ENCODE measurements around the gene ATP5PO.
"Not testable (repeated sequence)": the region's sequence is repeated elsewhere in the genome, so short reads cannot be mapped to it uniquely, and the experiment has no call there.

Gene ATP5PO

DNA sequence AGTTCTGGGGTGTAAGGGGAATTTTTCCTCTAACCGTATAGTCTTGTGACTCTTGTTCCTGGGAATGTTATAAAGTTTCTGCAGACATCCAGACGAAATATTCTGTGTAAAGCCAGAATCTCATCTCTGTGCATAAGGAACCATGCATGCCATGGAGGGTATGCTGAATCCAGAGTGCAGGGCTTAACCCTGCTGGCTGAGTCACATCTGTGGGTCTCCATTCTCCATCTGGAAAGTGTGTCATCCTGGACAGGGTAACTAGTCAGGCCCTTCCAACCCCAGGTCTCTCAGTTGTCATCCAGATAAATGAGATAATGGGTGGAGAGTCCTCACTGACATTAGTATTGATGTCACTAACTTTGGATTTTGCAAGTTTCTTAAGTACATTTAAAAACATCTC is 48.8 kb downstream of the ATP5PO start:
- no peak for DNase-seq (ENCODE audit: low read depth)

DNA sequence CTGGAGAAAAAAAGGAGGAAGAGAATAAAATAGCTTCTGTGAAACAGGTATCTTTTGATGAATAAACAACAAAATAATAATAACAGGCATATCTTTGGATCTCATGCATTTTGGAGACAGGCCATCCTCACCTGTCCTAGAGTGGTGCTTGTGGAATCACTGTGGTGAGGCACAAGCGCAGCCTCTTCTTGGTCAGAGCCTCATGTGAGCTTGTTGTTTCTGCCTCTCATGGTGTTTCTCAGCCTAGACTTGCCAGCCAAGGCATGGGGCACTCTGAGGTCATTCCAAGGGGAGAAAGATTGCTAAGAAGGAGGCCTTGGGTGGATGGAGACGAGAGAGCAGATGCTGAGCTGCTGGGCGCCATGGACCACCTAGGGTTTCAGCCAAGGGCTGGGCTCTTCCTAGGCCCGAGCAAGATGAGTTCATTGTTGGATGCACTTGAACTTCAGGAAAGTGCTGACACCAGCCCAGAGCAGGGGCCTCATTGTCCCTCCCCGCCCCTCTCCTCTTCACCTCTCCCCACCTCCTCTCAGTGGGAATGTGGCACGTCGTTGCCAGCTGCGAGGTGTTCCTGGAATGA is 49.5 kb downstream of the ATP5PO start:
- DNase-seq (ENCODE audit: low read depth), result no peak

DNA sequence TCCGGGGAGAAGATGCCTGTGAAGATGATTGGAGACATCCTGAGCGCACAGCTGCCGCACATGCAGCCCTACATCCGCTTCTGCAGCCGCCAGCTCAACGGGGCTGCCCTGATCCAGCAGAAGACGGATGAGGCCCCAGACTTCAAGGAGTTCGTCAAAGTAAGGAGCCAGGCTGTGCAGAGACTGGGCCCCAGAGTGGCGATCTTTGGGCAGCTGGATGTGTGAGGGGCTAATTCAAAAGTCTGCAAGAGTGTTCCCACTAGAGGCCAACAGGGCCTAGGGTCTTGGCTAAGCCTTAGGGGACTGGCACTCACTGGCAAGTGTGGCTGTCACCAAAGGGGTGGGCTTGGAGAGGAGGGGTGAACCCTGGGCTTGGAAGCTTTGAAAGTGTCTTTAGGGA is 50.4 kb downstream of the ATP5PO start:
- no peak for DNase-seq (ENCODE audit: low read depth)

DNA sequence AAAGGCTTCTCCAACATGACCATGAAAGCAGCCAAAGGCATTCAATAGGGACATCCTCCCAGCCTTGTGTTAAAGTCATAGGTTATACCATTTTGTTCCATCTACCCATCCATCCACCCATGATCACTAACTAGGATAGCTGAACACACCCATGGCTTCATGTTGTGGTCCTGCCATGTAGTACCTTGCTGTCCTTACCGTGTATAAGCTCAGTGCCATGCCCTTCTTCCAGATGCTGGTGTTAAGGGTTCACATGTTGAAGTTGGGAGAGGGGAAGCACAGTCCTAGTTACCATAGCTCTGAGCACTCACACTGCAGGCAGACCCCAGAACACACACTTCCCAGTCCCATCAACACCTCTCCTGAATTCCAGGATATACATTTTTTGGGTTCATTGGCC is 51.5 kb downstream of the ATP5PO start:
- DNase-seq (ENCODE audit: low read depth), result no peak

DNA sequence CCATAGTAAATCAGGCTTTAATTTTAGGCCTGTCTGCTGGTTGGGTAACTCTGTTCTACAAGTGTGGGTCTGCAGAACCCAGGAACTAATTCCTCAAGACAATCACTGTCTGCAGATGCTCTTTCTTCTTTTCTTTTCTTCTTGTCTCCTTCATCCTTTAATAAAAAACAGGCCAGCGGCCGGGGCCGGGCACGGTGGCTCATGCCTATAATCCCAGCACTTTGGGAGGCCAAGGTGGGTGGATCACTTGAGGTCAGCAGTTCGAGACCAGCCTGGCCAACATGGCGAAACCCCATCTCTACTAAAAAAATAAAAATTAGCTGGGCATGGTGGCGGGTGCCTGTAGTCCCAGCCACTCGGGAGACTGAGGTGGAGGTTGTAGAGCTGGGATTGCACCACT is 52.4 kb downstream of the ATP5PO start:
- DNase-seq (ENCODE audit: low read depth), result not testable (repeated sequence)

DNA sequence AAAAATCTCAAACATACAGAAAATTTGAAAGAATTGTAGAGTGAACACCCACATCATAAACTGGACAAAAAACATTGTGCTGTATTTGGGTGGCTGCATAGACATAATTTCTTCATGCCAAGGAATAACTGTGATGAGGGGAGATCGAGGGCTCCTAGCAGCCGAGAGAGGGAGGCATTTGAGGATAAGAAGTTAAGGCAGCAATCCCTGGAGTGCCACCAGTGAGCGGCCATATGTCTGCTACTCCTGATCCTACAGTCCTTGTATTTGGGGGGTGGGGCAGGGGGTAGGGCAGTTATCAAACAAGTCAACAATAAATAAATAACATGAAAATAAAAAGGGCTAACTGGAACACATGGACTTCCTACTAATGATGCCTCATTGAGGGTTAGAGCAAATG is 54.5 kb downstream of the ATP5PO start:
- no peak for DNase-seq (ENCODE audit: low read depth)

DNA sequence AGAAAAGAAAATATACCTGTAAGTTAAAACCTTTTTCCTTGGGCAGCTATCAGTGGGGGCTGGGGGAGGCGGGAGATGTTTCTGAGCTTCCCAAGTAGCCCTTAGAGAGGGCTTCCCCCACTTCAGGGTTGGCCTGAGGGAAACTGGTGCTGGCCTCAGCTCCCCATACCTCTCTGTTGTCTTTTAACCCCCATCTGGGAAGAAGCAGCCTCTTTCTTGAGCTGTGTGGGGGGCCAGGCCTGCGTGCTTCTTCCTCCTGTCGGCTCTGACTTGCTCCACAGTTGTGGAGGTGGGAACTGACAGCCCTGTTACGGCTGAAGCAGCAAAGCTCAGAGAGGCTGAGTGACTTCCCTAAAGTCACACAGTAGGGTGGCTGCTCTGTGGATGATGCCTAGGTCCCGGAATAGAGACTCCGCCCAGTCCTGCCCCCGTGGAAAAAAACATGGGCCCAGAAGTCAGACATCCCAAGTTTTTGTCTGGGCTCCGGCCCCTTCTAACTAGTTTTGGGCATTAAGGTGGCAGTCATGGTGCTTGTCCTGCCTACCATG is 55.2 kb downstream of the ATP5PO start:
- DNase-seq (ENCODE audit: low read depth), result no peak

DNA sequence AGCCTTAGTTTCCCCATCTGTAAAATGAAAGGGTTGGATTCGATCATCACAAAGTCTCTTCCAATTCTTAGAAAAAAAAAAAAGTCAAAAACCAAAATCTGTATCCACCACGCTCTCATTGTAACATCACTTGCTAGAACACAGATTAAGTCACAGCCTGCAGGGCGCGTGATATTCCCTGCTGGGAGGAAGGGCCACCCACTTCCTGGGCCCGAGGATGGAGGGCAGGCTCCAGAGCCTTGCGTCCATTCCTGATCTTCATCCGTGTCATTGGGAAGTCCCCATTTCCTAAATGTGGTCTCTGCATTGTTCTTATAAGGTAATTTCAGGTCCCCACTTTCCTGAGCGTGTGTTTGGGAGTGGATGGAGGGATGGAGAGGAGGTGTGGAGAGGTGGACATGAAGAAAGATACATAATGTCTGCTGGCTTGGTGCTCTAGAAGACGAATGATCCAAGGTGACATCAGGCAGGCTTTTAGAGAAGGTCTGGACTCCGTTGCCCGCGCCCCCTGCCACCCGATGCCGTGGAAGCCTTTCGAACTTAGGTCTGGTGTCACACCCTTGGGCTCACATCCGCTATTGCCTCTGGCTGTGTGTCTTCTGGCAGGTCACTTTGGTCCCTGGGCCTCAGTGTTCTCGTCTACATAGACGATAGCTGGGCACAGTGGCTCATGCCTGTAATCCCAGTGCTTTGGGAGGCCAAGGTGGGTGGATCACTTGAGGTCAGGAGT is 56.1 kb downstream of the ATP5PO start:
- no peak for DNase-seq (ENCODE audit: low read depth)

DNA sequence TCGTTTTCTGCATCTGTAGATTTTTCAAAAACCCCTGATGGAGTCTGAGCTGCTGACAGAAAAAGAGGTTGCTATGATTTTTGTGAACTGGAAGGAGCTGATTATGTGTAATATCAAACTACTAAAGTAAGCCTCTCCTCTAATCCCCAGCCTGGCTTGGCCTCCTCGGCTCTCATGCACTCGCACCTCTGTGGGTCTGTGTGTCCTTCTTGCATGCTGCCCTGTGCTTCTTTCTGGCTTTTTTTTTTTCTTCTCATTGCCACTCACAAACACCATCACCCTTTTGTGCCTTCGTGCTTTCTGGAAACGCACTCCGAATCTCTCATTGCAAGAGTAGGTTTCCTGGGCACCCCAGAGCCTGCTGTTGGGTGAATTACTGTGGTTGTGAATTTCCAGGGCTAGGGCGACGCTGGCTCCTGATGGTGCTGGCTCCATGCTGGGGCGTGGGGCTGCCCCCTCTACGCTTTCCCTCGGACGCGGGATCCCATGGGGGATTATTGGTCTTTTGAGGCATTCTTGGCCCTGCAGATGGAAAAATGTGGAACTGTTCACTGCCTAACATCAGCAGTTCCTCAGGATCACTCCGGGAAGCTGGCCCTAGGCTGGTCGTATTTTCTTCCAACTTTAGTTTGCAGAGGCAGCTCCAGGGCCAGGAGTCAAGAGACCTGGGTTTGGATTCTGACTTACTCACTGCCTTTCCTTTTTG is 56.8 kb downstream of the ATP5PO start:
- no peak for DNase-seq (ENCODE audit: low read depth)

DNA sequence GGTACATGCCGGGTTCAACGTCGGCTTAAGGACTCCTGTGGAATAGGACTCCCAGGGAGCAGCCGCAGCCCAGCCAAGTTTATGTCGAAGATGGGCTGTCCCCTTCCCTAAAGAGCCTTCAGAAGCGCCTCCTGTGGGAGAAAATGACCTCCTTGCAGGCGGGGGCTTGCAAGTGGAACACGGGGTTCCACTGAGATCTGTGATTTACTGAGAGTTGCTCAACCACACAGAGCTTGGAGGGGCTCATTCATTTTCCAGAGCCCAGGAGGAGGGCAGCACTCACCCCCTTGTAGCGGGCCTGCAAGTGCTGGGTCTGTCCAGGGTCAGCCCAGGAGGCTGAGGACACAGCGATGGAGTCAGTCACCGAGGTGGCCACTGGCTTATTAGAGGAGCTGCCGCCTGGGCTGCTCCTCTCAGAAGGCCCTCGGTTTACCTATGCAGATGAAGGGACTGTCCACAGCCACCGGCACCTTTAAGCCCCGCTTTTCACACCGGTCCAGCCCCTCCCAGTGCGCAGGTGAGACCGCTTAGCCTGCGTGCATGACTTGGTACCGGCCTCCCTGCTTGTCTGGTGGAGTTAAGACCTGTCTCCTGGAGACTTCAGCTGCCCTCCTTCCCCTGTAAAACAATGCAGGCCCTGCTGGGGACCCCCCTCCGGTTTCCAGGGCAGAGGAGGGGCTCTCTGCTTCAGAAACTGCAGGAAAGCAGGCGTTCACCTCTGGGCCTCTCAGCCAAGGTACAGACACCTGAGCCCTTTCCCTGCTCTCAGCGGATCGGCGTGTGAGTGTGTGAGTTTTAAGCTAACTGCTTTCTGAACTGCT is 57.5 kb downstream of the ATP5PO start:
- DNase-seq (ENCODE audit: low read depth), result no peak

DNA sequence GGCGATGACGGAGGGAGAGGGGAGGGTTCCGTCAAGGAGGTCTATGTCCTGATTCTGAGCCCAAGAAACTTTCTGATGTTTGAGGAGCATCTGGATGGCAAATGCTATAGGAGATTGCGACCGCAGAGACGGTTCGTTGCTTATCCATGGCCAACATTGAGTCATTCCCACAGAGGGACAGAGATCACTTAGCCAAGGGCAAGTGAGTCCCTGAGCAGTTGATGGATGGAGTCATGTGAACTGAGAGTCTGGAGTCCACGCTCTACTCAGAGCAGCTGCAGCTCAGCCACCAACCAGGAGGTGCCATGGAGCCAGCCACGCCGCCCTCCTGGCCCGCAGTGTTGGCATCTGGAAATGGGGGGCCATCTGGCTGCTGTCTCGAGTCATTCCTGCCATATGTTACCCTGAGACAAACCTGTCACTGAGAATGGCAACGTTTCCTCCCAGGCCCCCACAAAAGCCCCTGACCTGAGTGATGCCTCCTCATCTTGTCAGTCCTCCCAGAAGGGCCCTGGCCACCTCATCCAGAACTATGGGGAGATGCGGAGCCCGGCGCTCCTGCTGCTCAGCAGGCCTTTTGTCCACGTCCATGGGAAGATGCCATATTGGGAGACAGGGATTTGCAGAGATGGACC is 58.6 kb downstream of the ATP5PO start:
- no peak for DNase-seq (ENCODE audit: low read depth)

DNA sequence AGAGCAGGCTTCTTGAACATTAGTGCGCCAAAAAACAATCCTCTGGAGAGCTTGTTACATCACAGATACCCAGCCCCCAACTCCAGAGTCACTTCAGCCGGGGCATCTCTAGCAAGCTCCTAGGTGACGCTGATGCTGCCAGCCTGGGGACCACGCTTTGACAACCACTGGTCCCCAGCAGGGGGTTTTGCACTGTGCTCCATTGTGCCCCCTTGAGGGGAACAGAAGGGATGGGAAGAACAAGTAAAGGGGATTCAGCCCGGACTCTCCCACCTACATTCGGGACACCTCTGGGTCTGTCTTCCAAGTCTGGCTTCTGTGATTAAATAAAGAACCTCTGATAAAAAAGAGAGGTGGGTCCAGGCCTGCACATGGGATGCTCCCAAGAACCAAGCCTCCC is 60.4 kb downstream of the ATP5PO start:
- no peak for DNase-seq (ENCODE audit: low read depth)

DNA sequence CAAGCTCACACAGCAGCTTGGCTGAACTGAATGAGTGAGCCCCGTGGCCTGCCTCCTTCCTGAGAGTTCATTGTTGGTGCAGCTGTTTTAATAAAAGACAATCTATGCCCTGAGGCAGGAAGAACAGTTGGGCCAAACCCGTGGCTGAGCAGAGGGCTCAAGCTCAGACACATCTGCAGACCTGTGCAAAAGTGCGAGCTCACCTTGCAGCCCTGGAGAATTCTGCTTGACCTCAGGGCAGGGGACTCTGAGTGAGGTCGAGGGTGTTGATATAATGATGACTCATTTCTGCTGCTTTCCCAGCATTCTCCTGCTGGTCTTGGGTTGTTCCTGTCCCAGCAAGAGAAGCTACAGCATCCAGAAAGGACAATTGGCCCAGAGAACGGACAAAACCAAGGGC is 61.0 kb downstream of the ATP5PO start:
- no peak for DNase-seq (ENCODE audit: low read depth)
